Activated CD4-positive, alpha-beta T cell treated with anti-CD3 and anti-CD28 coated beads, Interleukin-2, amount 10 ng/mL, durations not matched to agents 7 days and 5 days (primary cell): ENCODE measurements around the gene ADCY4. TPM values are rescaled to one million over a fixed set of nuclear protein-coding genes. Genes with fewer than 3 reads are reported as not detected.

Source experiments
- CTCF ChIA-PET: fragments of 350-600 bp; sonication (Branson Sonifier 250); formaldehyde crosslinking; loops from one replicate; lab custom pipeline; 2021; ENCODE audit warnings: antibody characterized with exemption; lab: Charles Lee
- POLR2A ChIA-PET: fragments of 350-600 bp; sonication (Branson Sonifier 250); formaldehyde crosslinking; loops from one replicate; lab custom pipeline; 2021; ENCODE audit warnings: antibody characterized with exemption; lab: Charles Lee
- DNase-seq: peaks from one replicate; pipeline ENCODE4 v3.0.0-alpha.2; 2020
- H3K27ac Mint-ChIP-seq: one replicate; pipeline ENCODE4 v1.8.0; 2021; ENCODE audit warnings: mild to moderate bottlenecking, moderate library complexity, mixed read lengths
- H3K27me3 Mint-ChIP-seq: one replicate; pipeline ENCODE4 v1.8.0; 2021; ENCODE audit warnings: mixed read lengths
- H3K36me3 Mint-ChIP-seq: one replicate; pipeline ENCODE4 v1.8.0; 2021; ENCODE audit warnings: low read depth, mixed read lengths
- H3K4me1 Mint-ChIP-seq: one replicate; pipeline ENCODE4 v1.8.0; 2021; ENCODE audit warnings: mixed read lengths
- H3K4me3 Mint-ChIP-seq: one replicate; pipeline ENCODE4 v1.8.0; 2021; ENCODE audit warnings: mild to moderate bottlenecking, moderate library complexity, mixed read lengths
- H3K9me3 Mint-ChIP-seq: one replicate; pipeline ENCODE4 v1.8.0; 2021; ENCODE audit warnings: mixed read lengths
- total RNA-seq, 2 experiments: library from RNA; stranded (reverse); gene quantifications; one replicate each; pipeline ENCODE4 v1.2.3, GENCODE V29; 2021

The ADCY4 gene
- total RNA-seq, 2 experiments from 2014 or later: 4.1 to 5.3 TPM

- Mint-ChIP-seq H3K4me3 (peak overlapping the region; percentile 87), H3K4me1 (peaks cover 52% of the 10 kb centered on the region), H3K36me3 (peaks cover 3% of the 10 kb centered on the region), H3K27me3 (no peaks in the 10 kb centered on the region), H3K27ac (peak overlapping the region; percentile 91), H3K9me3 (no peaks in the 10 kb centered on the region)
- ChIA-PET CTCF (interaction anchor here (1.2 to 6.6 kb wide), 14 partner anchors 8 to 159 kb away, joined by 3 to 44 read pairs (median 18); partner anchors contain the start of genes CIDEB, DHRS1, IRF9 and NOP9), POLR2A (no interaction called here)
- no peak for DNase-seq
Observed at GRCh38 chr14:24272467-24272866, 62.4 kb downstream of the ADCY4 start.

GRCh38 chr14:24271834-24272263 is 63.0 kb downstream of the ADCY4 start:
- POLR2A ChIA-PET: interaction anchor here (0.8 to 1.6 kb wide), 3 partner anchors 18 to 29 kb away, joined by 3 to 11 read pairs (median 9); partner anchors contain the start of gene TINF2

GRCh38 chr14:24271134-24271833 is 63.6 kb downstream of the ADCY4 start, which contains the start of gene RABGGTA:
RABGGTA (minus strand) TSS chr14:24271597; CDS start chr14:24271115, 482 bp downstream.
- Mint-ChIP-seq H3K36me3 (peaks cover 10% of the 10 kb centered on the region), H3K4me3 (peak within 1 kb of the TSS; percentile 87), H3K27ac (peak within 1 kb of the TSS; percentile 96), H3K27me3 (no peaks in the 10 kb centered on the region), H3K4me1 (peaks cover 52% of the 10 kb centered on the region), H3K9me3 (no peaks in the 10 kb centered on the region)
- peak; percentile 91 for DNase-seq
- CTCF ChIA-PET: interaction anchor here (1.0 to 6.6 kb wide), 23 partner anchors 9 to 169 kb away, joined by 3 to 44 read pairs (median 8); partner anchors contain the start of genes CHMP4A, CIDEB, DCAF11 and DHRS1
- POLR2A ChIA-PET: interaction anchor here (0.5 to 1.6 kb wide), 7 partner anchors 8 to 38 kb away, joined by 3 to 11 read pairs (median 3); partner anchors contain the start of genes GMPR2, TGM1 and TINF2

More at GRCh38 chr14:24271834-24272263, 63.0 kb downstream of the ADCY4 start:
- H3K36me3 Mint-ChIP-seq: peaks cover 6% of the 10 kb centered on the region
- no peaks in the 10 kb centered on the region for H3K9me3 Mint-ChIP-seq
- no peak for DNase-seq
- H3K27ac Mint-ChIP-seq: peak overlapping the region; percentile 91
- peak overlapping the region; percentile 87 for H3K4me3 Mint-ChIP-seq
- CTCF ChIA-PET: interaction anchor here (1.0 to 6.6 kb wide), 21 partner anchors 9 to 169 kb away, joined by 3 to 44 read pairs (median 11); partner anchors contain the start of genes CHMP4A, CIDEB, DCAF11 and DHRS1
- H3K4me1 Mint-ChIP-seq: peaks cover 51% of the 10 kb centered on the region
- no peaks in the 10 kb centered on the region for H3K27me3 Mint-ChIP-seq

GRCh38 chr14:24270537-24271133 is 64.2 kb downstream of the ADCY4 start:
- H3K27ac Mint-ChIP-seq: peak overlapping the region; percentile 96
- DNase-seq: no peak
- POLR2A ChIA-PET: interaction anchor here (0.5 to 1.6 kb wide), 6 partner anchors 8 to 38 kb away, joined by 3 to 11 read pairs (median 3); partner anchors contain the start of genes GMPR2, TGM1 and TINF2
- H3K27me3 Mint-ChIP-seq: no peaks in the 10 kb centered on the region
- CTCF ChIA-PET: interaction anchor here (1.0 to 6.6 kb wide), 22 partner anchors 8 to 168 kb away, joined by 3 to 44 read pairs (median 10); partner anchors contain the start of genes CHMP4A, CIDEB, DCAF11 and DHRS1
- peaks cover 52% of the 10 kb centered on the region for H3K4me1 Mint-ChIP-seq
- H3K4me3 Mint-ChIP-seq: peak overlapping the region; percentile 87
- peaks cover 13% of the 10 kb centered on the region for H3K36me3 Mint-ChIP-seq
- H3K9me3 Mint-ChIP-seq: no peaks in the 10 kb centered on the region

GRCh38 chr14:24269910-24270536 is 64.8 kb downstream of the ADCY4 start:
- H3K4me1 Mint-ChIP-seq: peaks cover 48% of the 10 kb centered on the region
- no peak for DNase-seq
- H3K36me3 Mint-ChIP-seq: peaks cover 13% of the 10 kb centered on the region
- no peak overlapping the region for H3K27ac Mint-ChIP-seq
- no peaks in the 10 kb centered on the region for H3K9me3 Mint-ChIP-seq
- CTCF ChIA-PET: interaction anchor here (0.7 to 6.6 kb wide), 16 partner anchors 10 to 156 kb away, joined by 3 to 44 read pairs (median 13); partner anchors contain the start of genes CIDEB, DCAF11, DHRS1 and IRF9
- POLR2A ChIA-PET: interaction anchor here (1.2 to 1.6 kb wide), 2 partner anchors 22 to 23 kb away, joined by 3 to 11 read pairs; no protein-coding TSS in a partner anchor
- H3K27me3 Mint-ChIP-seq: no peaks in the 10 kb centered on the region
- H3K4me3 Mint-ChIP-seq: peak overlapping the region; percentile 87

GRCh38 chr14:24269368-24269767 is 65.5 kb downstream of the ADCY4 start:
- ChIA-PET CTCF (interaction anchor here (0.7 to 6.6 kb wide), 10 partner anchors 11 to 108 kb away, joined by 3 to 44 read pairs (median 7); partner anchors contain the start of genes CIDEB, IRF9 and TINF2), POLR2A (no interaction called here)
- no peaks in the 10 kb centered on the region for H3K27me3 Mint-ChIP-seq
- no peak for DNase-seq
- no peak overlapping the region for H3K4me3 Mint-ChIP-seq
- no peak overlapping the region for H3K27ac Mint-ChIP-seq
- H3K36me3 Mint-ChIP-seq: peaks cover 13% of the 10 kb centered on the region
- H3K9me3 Mint-ChIP-seq: no peaks in the 10 kb centered on the region
- peaks cover 46% of the 10 kb centered on the region for H3K4me1 Mint-ChIP-seq

Other genes starting within 250 kb of the ADCY4 start
- 10 to 100 TPM; 57.4 to 60.3 TPM for gene PCK2, start 240.8 kb downstream of the ADCY4 start, total RNA-seq
- 100 to 1,000 TPM; 106 to 116 TPM for gene DCAF11, start 220.3 kb downstream of the ADCY4 start, total RNA-seq
- 1 to 10 TPM; 3.1 to 3.3 TPM for gene NRL, start 220.1 kb downstream of the ADCY4 start, total RNA-seq
- 1 to 10 TPM; 1.9 to 2.0 TPM for gene FITM1, start 204.4 kb downstream of the ADCY4 start, total RNA-seq
- gene PSME1, start 198.9 kb downstream of the ADCY4 start, total RNA-seq: 100 to 1,000 TPM; 498 to 547 TPM
- gene EMC9, start 193.5 kb downstream of the ADCY4 start, total RNA-seq: 10 to 100 TPM; 37.1 to 41.0 TPM
- 100 to 1,000 TPM; 644 to 698 TPM for gene PSME2, start 188.5 kb downstream of the ADCY4 start, total RNA-seq
- gene RNF31, start 187.6 kb downstream of the ADCY4 start, total RNA-seq: 100 to 1,000 TPM; 147 to 160 TPM
- gene IRF9, start 173.8 kb downstream of the ADCY4 start, total RNA-seq: 100 to 1,000 TPM; 285 to 286 TPM
- gene REC8, start 163.0 kb downstream of the ADCY4 start, total RNA-seq: 10 to 100 TPM; 52.8 to 61.0 TPM
- 10 to 100 TPM; 45.3 to 48.7 TPM for gene IPO4, start 146.3 kb downstream of the ADCY4 start, total RNA-seq
- 10 to 100 TPM; 28.6 to 33.2 TPM for gene TM9SF1, start 139.6 kb downstream of the ADCY4 start, total RNA-seq
- gene TSSK4, start 129.4 kb downstream of the ADCY4 start, total RNA-seq: under 1 TPM; 0.52 to 0.60 TPM
- gene CHMP4A, start 121.6 kb downstream of the ADCY4 start, total RNA-seq: 10 to 100 TPM; 79.8 to 93.2 TPM
- gene MDP1, start 119.0 kb downstream of the ADCY4 start, total RNA-seq: 10 to 100 TPM; 10.1 to 10.7 TPM
- 100 to 1,000 TPM; 178 to 229 TPM for gene NEDD8, start 102.7 kb downstream of the ADCY4 start, total RNA-seq
- 10 to 100 TPM; 72.0 to 74.5 TPM for gene GMPR2, start 102.1 kb downstream of the ADCY4 start, total RNA-seq
- gene TINF2, start 92.4 kb downstream of the ADCY4 start, total RNA-seq: 100 to 1,000 TPM; 130 to 141 TPM
- 1 to 10 TPM; 6.5 TPM for gene TGM1, start 71.9 kb downstream of the ADCY4 start, total RNA-seq
- gene RABGGTA, start 63.5 kb downstream of the ADCY4 start, total RNA-seq: 10 to 100 TPM; 54.8 to 55.0 TPM
- gene DHRS1, start 35.3 kb downstream of the ADCY4 start, total RNA-seq: 10 to 100 TPM; 31.7 to 35.0 TPM
- gene NOP9, start 35.2 kb downstream of the ADCY4 start, total RNA-seq: 10 to 100 TPM; 30.8 to 35.2 TPM
- 10 to 100 TPM; 28.7 to 30.9 TPM for gene CIDEB, start 27.1 kb downstream of the ADCY4 start, total RNA-seq
- 10 to 100 TPM; 18.6 to 21.7 TPM for gene LTB4R2, start 24.9 kb downstream of the ADCY4 start, total RNA-seq
- 10 to 100 TPM; 26.6 to 28.3 TPM for gene LTB4R, start 23.6 kb downstream of the ADCY4 start, total RNA-seq
- 10 to 100 TPM; 37.5 to 41.4 TPM for gene RIPK3, start 4.9 kb upstream of the ADCY4 start, total RNA-seq
- gene NFATC4, start 33.1 kb upstream of the ADCY4 start, total RNA-seq: not detected
- gene NYNRIN, start 63.9 kb upstream of the ADCY4 start, total RNA-seq: under 1 TPM; 0.23 to 0.35 TPM
- gene CBLN3, start 94.6 kb upstream of the ADCY4 start, total RNA-seq: 1 to 10 TPM; 5.2 to 5.3 TPM
- 10 to 100 TPM; 59.7 to 71.5 TPM for gene KHNYN, start 94.9 kb upstream of the ADCY4 start, total RNA-seq
- 10 to 100 TPM; 52.8 to 54.9 TPM for gene SDR39U1, start 107.7 kb upstream of the ADCY4 start, total RNA-seq
- gene CMA1, start 173.2 kb upstream of the ADCY4 start, total RNA-seq: not detected
- gene CTSG, start 241.2 kb upstream of the ADCY4 start, total RNA-seq: not detected